Femur (tissue), 1 donor: ENCODE data around the gene PLEKHB2.
"Not testable (repeated sequence)": the region's sequence is repeated elsewhere in the genome, so short reads cannot be mapped to it uniquely, and the experiment has no call there.

Experiments
- DNase-seq: peaks from one replicate; pipeline ENCODE4 v3.0.0-alpha.2; 2017

Gene PLEKHB2

DNA sequence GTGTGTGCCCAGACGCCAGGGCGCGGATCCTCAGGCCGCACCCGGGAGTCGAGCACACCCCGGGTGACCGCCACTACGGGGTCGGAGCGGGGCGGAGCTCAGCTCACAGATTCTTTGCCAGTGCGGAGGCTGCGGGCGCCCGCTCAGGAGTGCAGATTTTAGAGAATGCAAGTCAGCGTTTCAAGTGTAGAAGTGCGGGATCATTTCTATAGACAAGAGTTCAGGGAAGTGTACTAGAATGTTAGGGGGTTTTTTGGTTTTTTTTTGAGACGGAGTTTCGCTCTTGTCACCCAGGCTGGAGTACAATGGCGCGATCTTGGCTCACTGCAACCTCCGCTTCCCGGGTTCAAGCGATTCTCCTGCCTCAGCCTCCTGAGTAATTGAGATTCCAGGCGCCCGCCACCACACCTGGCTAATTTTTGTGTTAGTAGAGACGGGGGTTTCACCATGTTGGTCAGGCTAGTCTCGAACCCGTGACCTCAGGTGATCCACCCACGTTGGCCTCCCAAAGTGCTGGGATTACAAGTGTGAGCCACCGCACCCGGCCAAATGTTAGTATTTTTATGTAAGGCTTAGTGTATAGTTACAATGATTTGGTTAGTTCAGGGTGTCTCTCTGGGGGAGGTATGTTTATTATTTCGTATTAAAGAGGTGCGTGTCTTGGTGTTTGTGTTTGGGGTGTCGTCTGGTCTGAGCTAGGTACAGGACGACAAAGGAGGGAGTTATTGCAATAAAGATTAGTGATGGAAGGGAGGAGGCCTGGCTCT is 11.3 kb upstream of the PLEKHB2 start:
- DNase-seq = no peak

DNA sequence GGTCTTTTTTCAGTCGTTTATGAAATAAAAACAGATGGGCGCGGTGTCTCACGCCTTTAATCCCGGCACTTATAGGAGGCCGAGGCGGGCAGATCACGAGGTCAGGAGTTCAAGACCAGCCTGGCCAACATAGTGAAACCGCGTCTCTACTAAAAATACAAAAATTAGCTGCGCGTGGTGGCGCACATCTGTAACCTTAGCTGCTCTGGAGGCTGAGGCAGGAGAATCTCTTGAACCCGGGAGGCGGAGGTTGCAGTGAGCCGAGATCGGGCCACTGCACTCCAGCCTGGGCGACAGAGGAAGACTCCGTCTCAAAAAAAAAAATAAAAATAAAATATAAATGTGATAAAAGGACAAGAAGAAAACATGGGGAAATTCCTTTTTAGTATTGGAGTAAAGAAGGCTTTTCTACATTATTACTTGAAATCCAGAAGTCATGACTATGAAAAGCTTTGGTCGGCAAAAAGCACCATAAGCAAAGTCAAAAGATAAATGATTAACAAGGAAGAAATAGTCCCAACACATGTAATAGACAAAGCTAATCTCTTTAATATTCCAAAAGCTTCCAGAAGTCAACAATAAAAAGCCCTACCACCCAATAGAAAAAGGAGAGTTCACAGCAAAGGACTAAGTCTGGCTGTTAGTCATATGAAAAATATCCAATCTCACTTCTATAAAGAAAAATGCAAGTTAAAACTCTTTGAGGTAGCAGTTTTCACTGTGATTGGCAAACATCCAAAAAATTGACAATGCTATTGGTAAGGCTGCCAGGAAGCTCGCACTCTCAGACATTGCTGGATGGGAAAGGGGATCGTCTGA is 10.5 kb upstream of the PLEKHB2 start:
- no peak for DNase-seq

DNA sequence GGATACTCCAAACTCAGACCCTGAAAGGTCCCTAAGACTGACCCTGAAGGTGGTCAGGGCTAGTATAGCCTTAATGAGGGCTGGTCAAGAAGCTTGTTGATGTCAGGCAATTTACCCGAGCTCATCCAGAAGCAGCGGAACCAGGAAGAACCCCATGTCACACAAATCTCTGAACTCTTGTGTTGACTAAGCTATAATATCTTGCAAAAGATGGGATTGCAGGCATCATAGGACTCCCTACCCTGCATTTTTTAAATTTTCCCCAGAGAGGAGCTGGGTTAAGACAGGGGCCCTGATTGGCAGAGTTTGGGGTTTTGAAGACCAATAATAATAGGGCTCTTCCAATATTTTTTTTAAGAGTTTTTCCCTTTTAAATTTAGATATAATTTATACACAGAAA is 2.0 kb upstream of the PLEKHB2 start:
- no peak for DNase-seq

DNA sequence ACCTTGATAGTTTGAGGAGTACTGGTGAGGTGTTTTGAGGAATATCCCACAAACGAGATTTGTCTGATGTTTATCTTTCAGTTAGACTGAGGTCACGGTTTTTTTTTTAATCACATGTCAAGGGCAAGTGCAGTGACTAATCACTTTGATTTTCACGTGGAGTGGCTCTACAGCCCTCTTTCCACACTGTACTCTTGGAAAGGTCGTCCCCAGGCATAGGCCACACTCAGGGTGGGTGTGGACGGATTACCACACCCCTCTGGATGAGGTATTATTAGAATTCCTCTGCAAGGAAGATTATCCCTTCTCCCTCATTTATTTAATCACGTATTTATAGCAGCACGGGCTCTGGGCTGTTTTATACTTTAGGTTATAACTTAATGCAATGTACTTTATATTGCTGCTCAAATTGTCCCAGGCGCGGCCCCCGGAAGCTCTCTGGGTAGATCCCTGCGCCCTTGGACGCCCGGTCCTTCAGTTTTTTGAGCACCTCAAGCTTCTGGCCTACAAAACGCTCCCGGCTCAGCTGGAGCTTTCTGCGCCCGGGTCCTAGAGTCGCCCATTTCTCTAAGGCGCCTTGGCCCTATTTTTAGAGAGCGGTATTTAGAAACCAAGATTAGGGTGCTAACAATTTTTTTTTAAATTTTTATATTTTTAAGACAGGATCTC is 515 bp upstream of the PLEKHB2 start:
- no peak for DNase-seq

DNA sequence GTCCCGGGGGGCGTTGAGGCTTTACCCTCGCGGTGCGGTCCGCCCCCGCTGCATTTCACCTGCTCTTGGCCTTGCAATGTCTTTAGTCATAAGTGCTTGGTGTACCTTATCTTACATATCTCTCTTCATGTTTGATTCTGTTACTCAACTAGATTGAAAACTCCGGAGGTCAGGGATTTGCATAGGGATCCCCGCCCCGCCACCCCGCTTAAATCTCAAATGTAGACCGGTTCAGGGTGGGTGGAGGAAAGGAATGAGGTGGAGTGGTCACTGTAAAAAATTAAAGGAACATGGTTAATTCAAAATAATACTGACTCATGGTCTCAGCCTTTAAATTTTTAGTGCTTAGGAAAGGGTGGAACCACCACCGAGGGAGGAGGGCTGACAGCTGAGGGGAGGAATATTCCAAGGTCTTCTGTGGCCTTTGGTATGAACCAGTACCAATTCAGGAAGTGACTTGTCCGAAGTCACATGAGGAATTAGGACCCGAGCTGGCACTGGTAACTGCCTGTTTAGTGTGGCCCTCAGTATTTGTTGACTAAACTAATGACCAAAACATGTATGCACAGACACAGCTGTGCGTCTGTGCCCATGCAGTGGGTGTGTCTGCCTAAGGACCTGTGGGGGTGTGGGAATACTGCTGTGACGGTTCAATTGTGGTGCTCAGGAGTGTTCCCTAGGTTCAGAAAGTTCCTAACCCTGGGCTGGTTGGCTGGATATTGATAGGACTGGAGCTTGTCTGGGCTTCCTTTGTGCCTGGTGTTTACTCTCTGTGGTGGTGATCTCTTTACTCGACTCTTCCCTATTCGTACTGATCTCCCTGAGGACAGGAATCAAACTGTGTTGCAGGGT is 1.0 kb downstream of the PLEKHB2 start:
- peak; percentile 49 for DNase-seq

DNA sequence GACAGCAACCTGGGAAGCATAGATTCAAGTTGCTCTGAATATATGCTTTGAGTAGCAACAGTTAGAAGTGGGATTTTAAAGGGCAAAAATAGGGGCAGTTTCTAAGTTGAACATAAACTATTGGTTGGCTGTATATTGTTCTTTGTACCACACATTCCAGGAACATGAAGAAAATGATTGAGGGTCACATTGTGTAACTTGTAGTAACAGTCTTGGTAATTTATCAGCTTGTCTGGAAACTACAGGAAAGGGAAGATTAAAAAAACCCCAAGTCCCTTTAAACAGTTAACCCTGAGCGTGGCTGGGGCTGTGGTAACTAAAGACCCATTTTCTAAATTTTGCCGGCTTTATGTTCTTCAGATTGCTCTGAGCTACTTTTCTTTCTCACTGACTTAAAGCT is 7.4 kb downstream of the PLEKHB2 start:
- DNase-seq = no peak

DNA sequence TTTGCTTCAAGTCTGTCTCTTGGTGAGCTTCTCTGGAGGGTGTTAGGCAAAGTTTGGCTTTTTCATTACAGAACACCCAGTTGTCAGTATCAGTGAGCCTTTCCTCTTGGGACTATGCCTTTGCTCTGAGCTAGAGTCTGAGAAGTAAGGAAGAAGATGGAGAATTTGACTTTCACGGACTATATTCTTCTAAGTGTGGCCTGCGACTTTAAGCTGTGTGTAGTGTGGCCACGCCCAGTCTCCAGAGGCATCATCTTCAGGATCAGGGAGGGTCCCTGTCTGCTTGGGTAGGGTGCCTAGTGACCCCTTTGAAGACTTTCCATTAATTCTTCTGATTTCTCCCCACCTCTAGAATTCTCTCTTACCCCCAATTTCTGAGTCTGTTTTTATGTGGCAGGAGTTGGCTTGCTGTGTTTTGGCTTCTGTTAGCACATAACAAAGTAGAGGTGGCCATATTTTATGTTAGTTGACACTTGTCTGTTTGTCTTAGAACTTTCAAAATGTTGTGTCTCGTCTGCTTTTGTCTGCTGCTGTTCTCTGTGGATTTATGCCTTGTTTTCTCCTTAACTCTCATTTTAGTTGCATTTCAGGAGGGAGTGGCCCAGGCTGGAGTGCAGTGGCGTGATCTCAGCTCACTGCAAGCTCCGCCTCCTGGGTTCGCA is 8.6 kb downstream of the PLEKHB2 start:
- DNase-seq = no peak

DNA sequence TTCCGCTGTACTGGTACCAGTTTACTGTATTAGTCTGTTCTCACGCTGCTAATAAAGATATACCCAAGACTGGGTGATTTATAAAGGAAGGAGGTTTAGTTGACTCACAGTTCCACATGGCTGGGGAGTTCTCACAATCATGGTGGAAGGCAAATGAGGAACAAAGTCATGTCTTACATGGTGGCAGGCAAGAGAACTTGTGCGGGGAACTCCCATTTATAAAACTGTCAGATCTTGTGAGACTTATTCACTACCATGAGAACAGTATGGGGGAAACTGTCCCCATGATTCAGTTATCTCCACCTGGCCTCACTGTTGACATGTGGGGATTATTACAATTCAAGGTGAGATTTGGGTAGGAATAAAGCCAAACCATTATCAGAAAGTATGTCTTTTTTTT is 9.8 kb downstream of the PLEKHB2 start:
- not testable (repeated sequence) for DNase-seq

DNA sequence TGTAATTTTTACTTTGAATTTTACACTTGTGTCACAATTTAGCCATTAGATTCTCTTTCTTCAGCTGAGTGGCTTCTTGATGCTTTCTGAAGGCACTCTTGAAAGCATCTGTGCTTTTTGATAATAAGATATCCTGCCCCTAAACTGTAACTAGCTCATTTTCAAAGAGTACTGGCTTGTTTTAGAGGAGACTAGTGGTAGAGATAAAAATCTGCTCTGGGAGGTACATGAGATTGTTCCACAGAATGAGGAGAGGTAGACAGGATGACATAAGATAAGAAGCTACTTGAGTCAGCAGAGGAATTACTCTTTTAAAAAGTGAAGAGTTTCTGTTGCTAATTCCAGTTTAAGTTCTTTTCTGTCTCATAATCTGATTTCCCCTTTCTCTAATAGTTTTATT is 10.6 kb downstream of the PLEKHB2 start:
- DNase-seq = no peak

DNA sequence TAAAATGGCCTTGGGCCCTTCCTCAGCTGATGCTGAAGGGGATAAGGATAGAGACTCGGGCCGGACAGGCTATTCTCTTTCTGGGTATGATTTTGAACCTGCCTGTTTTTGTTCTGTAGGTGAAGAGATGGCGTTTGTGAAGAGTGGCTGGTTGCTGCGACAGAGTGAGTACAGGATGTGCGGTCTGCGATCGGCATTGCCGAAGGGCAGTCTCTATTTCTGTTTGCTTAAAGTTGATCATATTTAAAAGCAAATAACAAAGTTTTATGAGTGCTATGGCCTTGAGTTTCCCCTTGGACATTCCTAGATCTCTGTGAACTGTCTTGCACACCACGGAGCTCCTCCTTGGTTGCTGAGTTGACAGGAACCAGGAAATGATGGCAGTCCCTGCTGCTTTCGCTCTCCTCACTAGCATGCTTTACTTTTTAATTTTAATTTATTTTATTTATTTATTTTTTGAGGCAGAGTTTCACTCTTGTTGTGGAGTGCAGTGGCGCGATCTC is 15.7 kb downstream of the PLEKHB2 start:
- no peak for DNase-seq

DNA sequence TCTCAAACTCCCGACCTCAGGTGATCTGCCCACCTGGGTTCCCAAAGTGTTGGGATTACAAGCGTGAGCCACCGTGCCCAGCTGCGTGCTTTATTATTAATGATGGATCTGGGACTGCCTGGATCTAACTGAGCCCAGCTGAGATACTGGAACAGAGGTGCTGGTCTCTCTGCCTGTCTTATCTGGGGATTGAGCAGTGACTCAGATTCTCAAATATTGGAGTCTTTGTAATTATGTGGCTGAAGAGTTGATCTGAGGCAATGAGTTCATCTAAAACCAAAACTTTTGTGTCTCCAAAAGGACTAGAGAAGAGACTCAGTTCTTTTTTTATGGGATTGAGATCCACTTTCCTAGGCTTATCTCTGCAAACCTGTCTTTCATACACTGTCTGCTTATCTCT is 16.3 kb downstream of the PLEKHB2 start:
- no peak for DNase-seq

DNA sequence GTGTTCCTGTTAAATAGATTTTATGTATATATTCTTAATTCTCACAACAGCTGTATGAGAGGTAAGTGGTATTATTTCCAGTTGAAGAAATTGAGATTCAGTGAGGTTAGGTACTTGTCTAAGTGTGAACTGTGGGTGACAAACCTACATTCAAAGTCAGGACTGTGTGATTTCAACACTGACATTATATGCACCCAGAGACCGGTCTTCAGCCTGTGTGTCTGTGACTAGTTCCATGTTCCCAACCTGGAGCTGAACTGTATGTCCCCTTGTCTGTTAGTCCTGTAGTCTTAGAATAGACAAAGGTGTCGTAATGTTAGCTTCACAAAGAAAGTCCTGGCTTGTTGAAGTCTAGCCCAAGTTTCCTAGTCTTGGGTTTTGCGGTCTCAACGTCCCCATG is 17.4 kb downstream of the PLEKHB2 start:
- DNase-seq = no peak

DNA sequence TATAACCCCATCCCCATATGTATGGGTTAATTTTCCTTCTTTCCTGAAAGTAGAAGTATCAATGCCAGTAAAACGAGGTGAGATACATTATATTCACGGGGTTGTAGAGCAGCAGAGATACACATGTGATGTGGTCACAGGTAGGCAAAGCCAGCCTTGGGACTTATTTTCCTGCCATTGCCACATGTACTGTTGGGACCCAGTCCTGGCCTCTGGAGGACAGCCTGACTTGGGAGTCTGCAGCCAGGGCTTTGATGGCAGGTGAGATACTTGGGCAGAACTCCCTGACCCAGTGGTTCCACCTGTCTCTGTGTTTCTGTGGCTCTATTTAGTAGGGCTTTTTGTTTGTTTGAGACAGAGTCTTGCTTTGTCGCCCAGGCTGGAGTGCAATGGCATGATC is 18.1 kb downstream of the PLEKHB2 start:
- no peak for DNase-seq

DNA sequence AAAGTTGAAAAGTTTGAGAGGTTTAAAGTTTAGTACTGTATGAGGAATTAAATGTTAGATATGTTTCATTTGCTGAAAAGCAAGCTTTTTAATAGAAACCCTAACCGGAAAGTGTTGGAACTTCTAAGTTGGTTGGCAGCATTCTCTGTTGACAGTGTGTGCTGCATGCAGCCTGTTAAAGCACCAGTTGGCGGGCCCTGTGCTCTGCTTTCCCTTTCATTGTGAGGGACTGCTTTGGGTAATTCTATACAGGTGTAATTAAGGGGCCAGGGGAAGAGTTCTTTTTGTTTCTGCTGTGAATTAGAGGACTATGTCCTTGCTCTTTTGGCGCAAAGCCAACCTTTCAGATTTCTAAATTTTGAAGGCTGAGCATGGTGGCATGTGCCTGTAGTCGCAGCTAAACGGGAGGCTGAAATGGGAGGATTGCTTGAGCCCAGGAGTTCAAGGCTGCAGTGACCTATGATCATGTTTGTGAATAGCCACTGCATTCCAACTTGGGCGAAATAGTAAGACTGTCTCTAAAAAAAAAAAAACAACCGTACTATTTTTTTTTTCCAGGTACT is 20.1 kb downstream of the PLEKHB2 start:
- no peak for DNase-seq

DNA sequence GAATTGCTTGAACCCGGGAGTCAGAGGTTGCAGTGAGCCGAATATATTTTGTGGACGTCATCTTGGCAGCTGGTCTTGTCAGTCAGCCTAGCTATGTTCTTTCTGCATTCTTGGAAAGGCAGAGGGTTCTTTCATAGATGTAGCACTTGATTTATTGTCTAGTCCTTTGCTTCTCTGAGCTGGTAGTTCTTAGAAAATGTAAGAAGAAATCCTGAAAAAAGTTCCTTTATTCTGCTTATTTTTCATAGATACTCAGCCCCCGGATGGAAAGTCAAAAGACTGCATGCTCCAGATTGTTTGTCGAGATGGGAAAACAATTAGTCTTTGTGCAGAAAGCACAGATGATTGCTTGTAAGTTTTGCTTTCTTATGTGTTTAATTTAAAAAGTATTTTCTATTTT is 21.3 kb downstream of the PLEKHB2 start:
- peak; percentile 37 for DNase-seq

DNA sequence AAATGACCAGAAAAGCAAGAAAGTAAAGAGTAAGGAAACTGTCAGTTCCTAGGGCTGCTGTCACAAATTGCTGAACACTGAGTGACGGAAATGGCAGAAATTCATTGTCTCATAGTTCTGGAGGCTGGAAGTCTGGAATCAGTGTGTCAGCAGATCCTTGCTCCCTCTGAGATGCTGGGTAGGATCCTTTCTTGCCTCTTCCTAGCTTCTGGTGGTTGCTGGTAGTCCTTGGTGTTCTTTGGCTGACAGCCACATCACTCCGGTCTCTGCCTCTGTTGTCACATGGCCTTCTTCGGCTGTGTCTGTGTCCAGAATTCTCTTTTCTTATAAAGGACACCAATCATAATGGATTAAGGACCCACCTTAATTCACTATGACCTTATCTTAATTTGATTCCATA is 21.9 kb downstream of the PLEKHB2 start:
- no peak for DNase-seq

DNA sequence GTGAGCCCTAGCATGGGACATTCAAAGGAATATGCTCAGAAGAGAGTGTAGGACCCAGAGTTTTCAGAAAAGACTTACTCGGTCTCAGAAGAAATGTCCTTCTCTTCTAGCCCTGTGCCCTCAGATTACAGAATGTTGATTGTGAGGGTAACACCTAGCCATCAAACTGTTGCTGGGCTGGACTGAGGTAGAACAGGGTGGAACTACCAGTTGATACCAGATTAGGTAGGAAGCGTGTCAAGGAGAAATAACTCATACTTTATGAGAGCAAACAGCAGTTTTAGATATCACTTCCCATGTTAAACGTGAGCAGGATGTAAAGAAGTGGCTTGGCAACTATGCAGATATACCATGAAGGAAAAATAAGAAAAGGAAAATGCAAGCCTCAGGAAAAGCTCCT is 22.8 kb downstream of the PLEKHB2 start:
- no peak for DNase-seq

DNA sequence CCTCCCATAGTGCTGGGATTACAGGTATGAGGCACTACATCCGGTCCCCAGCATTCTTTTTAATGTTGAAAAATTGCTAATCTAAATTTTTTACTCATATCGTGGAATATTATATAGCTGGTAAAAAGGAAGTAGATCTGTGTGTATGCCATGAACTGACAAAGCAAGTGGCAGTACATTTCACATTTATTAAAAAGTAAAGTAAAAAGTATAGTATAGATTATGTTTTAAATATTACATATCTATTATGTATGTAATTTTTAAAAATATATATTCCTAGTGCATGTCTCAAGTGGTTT is 25.1 kb downstream of the PLEKHB2 start:
- DNase-seq = no peak

DNA sequence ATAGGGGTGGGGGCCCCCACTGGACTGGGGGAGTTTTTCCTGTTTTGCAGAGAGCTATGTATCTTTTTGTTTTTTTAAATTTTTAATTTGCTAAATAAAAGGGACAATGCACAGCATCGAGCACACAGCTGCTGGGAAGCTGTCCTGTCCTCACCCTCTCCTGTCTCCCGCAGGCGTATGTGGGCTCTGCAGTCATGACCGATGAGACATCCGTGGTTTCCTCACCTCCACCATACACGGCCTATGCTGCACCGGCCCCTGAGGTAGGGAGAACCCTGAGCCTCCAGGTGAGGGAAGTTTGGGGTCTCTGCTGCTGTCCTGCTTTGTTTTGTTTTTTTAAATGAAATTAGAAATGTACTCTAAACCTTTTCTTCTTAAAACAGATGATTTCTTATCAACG is 27.6 kb downstream of the PLEKHB2 start:
- DNase-seq = no peak

DNA sequence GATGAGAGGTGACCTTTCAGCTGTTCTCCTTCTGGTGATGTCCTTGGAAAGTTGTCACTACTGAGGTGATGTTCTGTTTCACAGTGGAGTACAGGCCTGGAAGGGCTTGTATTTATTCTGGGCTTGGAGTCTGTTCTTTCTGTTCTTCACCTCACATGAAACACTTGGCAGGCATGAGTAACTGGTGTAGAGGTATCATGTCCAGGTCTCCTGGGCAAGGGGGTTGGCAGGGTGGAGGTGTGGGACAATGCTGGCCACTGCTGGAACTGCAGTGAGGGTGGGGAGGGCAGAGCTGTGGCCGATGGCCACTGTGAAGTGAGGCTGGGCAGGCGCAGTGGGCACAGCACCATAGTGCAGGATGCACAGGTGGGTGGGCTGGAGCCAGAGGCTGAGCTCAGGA is 35.4 kb downstream of the PLEKHB2 start:
- DNase-seq = no peak

DNA sequence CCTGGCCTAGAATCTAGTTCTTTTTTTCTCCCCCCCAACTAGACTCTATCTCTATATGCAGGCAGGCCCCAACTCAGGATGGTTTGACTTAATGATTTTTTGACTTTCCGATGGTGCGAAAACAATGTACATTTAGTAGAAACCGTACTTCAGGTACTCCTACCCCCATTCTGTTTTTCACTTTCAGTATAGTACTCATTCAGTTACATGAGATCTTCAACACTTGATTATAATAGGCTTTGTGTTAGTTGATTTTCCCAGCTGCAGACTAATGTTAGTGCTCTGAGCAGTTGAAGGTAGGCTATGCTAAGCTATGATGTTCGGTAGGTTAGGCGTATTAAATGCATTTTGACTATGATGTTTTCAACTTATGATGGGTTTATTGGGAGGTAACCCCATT is 37.7 kb downstream of the PLEKHB2 start:
- DNase-seq = no peak

DNA sequence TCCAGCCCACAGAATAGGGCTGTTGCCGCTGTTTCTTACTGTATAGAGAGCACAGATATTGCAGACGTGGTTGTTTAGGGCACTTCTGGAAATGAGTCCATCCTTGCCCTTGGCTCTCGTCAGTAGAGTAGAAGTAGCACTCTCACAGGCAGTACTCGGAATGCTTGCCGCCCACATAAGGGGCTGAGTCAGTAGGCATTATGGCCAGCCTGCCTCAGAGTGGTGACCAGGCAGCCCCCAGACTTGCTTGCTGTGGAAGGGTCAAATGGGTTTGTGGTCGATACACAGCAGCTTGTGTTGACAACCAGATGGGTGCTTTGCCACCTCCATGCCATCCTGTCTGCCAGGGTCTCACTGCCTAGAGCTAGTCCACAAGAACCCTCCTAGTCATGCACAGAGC is 38.7 kb downstream of the PLEKHB2 start:
- no peak for DNase-seq
